Epithelial cell of esophagus (primary cell): ENCODE measurements around the gene CAV1.

Source experiments
- DNase-seq: peaks from one replicate; pipeline ENCODE4 v3.0.0; 2010; ENCODE audit warnings: low read depth
- H3K4me3 ChIP-seq: 2 replicates; pipeline ENCODE4 v1.5.1; 2011; ENCODE audit warnings: mild to moderate bottlenecking, low read length, control low read depth
- CTCF ChIP-seq: IDR thresholded peaks from 2 replicates; pipeline ENCODE4 v1.5.1; 2011; ENCODE audit warnings: low read depth, mild to moderate bottlenecking, low read length, control low read depth, inconsistent platforms; ENCODE audit not compliant: insufficient read depth; ENCODE audit errors: missing control alignments

The CAV1 gene

GRCh38 chr7:116548506-116548905 is 23.7 kb downstream of the CAV1 start:
- no peak overlapping the region for H3K4me3 ChIP-seq
- DNase-seq = no peak
- no peak for TF ChIP-seq CTCF

- H3K4me3 ChIP-seq = no peak overlapping the region
- no peak for TF ChIP-seq CTCF
- no peak for DNase-seq
These were observed 24.5 kb downstream of the CAV1 start for GRCh38 chr7:116549370-116549769.

- no peak for TF ChIP-seq CTCF
- no peak overlapping the region for H3K4me3 ChIP-seq
- DNase-seq = no peak
These were observed 26.9 kb downstream of the CAV1 start for GRCh38 chr7:116551692-116552091.

- no peak overlapping the region for H3K4me3 ChIP-seq
- peak; percentile 78 for DNase-seq
- TF ChIP-seq CTCF = no peak
These were observed 27.8 kb downstream of the CAV1 start for GRCh38 chr7:116552602-116553001.

- no peak overlapping the region for H3K4me3 ChIP-seq
- no peak for TF ChIP-seq CTCF
- no peak for DNase-seq
These were observed 28.5 kb downstream of the CAV1 start for GRCh38 chr7:116553168-116553964.

- DNase-seq = no peak
- no peak overlapping the region for H3K4me3 ChIP-seq
- no peak for TF ChIP-seq CTCF
These were observed 29.6 kb downstream of the CAV1 start for GRCh38 chr7:116554436-116554835.

GRCh38 chr7:116554911-116555310 is 30.1 kb downstream of the CAV1 start:
- no peak for DNase-seq
- no peak overlapping the region for H3K4me3 ChIP-seq

More at GRCh38 chr7:116554911-116555310, 30.1 kb downstream of the CAV1 start:
- no peak for TF ChIP-seq CTCF
